Stimulated activated CD8-positive, alpha-beta memory T cell treated with anti-CD3 and anti-CD28 coated beads, Interleukin-12 subunit alpha, Interleukin-12 subunit beta, amount 100 ng/mL, for 24 hours (primary cell): ENCODE results near the gene GLT1D1.
"Not testable (repeated sequence)": the region's sequence is repeated elsewhere in the genome, so short reads cannot be mapped to it uniquely, and the experiment has no call there.

Source experiments
- DNase-seq: peaks from one replicate; pipeline ENCODE4 v3.0.0-alpha.2; 2020; ENCODE audit errors: extremely low read depth

The GLT1D1 gene

DNA sequence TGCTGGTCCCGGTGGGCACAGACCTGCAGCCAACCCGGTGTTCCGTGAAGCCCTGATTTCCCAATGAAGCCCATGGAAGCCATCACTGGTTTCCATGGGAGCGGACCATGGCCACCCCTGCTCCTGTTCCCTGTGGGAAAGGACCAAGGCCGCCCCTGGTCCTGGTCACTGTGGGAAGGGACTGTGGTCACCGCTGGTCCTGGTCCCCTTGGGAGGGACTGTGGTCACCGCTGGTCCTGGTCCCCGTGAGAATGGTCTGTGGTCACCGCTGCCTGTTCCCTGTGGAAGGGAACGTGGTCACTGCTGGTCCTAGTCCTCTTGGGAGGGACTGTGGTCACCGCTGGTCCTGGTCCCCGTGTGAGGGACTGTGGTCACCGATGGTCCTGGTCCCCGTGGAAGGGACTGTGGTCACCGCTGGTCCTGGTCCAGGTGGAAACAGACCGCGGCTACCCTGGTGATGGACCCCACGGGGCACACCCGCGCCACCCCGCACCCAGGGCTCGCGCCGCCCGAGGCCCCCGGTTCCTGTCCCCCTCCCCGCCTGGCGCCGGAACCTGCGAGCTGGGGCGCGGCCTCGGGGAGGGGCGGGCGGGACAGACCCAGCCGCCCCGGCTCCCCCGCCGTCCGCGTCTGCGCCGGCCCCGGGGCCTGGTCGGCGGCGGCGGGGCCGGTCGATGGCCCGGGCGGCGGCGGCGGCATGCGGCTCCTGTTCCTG is at the start of gene GLT1D1:
TSS of gene GLT1D1 (plus strand) at position 594 of the 715 bp plus-strand sequence. CDS start at position 698, 104 bp downstream.
- no peak for DNase-seq

DNA sequence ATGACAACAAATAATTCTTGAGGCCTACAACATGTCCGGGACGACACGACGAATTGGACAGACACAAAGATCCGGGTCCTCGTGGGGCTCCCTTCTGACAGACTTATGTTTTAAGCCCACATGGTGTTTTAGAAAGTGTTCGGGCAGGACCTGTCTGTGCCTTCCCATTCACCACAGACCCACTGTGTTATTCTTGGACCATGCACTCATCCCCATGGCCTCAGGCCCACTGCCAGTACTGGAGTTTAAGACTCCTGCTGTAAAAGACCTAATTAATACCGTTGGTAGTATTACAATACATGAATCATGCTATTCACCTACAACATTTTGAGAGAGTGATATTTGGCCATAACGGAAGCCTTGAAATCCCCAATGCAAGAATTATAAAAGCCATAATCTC is 49.5 kb upstream of the GLT1D1 start:
- no peak for DNase-seq

DNA sequence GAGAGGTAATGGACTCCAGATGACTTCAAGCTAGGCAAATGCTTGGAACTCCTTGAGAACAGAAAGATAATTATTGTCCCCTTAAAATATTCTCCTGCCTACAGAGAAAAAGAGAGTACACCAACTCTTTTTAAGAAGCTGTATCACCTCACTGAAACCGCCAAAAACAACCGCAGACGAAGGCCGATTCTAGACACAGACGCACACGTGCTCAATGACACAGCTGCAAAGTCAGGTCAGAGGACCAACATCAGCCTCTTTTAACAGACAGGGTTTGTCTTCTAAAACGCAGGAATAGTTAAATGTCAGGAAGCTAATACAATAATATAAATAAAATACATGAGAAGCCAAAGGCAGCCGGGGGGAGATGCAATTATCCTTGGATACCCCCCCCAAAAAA is 48.5 kb upstream of the GLT1D1 start:
- no peak for DNase-seq

DNA sequence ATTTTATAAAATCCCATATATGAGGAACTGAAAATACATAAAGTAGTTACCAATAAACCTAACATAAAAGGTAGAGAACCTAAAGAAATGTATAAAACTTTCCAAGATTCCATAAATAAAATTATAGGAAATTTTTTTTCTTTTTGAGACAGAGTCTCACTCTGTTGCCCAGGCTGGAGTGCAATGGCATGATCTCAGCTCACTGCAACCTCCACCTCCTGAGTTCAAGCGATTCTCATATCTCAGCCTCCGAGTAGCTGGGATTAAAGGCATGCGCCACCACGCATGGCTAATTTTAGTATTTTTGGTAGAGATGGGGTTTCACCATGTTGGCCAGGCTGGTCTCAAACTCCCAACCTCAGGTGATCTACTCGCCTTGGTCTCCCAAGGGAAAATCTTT is 47.9 kb upstream of the GLT1D1 start:
- not testable (repeated sequence) for DNase-seq

DNA sequence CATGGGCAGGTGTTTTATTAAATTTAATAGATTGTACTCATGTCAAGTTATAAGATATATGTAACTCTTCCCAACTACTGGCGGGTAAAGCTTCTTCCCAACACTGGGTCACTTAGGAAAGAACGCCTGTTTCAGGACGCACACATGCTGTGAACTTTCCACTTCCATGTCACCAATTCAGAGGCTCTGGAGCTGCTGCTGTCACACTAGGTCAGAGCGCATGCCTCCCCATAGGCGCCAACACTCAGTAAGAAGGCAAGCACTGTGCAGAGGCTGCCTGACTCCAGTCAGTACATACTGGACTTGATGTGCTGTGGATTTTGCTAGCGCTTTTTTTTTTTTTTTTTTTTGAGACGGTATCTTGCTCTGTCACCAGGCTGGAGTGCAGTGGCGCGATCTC is 46.7 kb upstream of the GLT1D1 start:
- DNase-seq, result no peak

DNA sequence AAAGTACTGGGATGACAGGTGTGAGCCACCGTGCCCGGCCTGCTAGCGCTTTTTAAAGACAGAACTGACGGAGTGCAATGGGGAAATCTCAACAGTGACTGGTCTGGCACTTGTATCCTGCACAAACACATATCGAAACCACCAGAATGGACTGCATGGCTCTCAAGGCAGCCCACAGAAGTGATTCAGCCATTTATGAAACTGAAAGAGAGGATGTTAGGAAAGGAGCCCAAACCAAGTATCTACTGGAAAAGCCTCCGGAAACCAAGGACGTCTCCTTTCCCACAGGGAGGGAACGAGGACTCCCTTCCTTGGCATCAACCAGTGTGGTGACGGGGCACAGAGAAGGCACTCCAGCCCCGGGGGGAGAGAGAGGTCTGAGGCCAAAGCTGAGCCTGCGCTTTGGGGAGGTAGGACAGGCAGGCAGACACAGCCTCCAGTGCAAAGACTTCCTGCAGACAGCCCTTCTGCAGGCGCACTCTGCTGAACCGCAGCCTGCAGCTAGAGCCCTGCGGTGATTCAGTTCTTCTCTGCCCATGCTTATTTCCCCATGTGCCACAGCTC is 46.0 kb upstream of the GLT1D1 start:
- no peak for DNase-seq

DNA sequence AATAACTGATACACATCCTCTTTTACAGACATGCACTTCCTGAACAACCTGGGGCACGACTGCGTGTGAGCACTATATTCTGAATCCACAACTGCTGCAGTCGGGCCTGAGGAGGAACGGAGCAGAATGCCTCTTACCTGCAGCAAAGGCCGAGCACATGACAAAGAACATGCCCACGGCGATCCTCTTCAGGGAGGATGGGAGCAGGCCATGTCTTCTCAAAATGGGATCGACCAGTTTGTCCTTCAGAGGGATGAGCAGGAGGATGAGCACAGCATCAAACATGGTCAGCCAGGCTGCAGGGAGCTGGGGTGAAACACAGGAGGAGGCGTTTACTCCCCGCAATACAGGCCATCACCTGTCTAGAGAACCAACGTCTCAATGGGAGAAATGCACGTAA is 44.6 kb upstream of the GLT1D1 start:
- DNase-seq, result no peak

DNA sequence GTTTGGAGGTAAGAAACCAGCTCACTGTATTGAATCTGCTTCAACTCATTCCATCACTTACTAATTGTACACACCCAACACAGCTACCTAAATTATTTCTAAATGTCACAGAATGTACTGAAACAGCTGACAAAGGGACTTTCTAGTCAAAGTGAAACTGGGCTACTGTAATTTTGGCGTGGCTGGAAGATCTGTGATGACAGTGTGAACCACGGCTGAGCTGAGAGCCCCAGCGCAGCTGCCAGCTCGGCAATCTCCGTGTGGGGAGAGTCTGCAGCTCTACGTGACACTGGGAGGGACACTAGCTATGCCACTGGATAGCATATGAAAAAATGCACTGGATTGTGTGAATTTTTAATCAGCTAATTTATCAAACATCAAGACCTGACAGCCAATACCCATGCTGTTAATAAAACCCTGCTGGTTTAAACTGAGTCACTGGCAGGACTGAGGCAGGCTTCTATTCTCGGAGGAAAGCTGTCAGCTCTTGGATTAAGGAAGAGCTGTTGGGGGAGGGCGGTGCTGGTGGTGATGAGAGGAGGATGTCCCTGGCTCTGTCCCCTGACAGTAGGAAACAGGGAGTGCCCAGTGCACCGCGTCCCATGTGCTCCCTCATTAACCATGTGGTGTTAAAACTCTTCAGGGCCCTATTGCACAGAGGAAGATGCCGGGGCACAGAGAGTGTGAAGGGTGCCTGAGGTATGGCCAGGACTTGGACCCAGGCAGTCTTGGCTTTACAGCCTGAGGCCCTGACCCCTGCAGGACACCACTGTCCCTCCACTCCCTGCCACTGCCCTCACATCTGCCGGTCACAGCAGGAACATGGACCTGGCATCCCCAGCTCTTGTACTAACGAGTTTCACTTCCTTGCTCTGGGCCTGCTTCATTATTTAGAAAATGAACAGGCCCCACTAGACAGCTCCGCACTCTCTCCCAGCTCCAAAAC is 42.8 kb upstream of the GLT1D1 start:
- no peak for DNase-seq

DNA sequence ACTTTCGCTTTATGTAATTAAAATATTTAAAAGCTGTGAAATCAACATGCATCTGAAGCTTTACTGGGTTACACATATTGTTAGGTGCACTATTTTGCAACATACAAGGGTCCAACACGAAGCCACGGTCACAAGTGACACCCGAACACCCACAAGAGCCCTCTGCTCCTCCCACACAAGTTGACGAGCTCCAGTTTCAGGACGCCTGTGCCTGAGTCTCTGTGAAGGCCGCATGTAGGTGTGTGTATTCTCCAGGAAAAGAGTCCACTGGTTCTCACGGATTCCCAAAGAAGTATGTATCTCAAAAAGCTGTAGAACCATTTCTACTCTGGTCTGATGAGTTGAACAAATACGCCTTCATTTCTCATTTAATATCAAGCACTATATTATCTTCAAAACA is 41.5 kb upstream of the GLT1D1 start:
- DNase-seq, result no peak

DNA sequence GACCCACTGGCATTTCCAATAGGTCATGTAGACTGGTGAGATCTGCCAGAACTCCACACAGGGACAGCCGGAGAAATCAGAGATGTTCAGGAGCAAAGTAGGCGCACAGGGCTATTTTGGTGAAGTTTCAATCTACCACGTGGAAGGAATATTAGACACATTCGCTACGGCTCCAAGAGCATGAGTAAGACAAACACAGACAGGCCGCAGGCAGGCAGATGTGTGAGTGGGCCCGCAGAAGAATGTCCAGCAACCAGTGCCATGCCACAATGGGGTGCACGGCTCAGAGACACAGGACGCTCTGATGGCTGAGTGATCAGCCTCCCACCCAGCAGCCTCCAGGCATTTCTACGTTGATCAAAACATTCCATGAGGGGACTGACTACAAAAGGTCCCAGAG is 39.9 kb upstream of the GLT1D1 start:
- DNase-seq, result no peak

DNA sequence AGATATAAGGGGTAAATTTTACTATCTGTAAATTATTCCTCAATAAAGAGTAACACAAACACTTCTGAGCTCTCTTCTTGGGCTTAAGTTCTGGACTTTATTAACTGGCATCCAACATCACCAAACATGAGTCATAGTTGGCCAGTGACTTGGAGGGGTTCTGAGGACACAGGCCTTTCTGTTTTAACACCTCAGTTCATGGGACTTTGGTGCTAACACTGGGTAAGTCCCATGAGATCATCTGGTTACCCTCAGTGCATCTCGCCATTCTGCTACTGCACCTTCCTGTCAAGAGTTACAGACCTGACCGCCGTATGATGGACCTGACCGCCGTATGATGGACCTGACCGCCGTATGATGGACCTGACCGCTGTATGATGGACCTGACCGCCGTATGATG is 39.4 kb upstream of the GLT1D1 start:
- DNase-seq, result no peak

DNA sequence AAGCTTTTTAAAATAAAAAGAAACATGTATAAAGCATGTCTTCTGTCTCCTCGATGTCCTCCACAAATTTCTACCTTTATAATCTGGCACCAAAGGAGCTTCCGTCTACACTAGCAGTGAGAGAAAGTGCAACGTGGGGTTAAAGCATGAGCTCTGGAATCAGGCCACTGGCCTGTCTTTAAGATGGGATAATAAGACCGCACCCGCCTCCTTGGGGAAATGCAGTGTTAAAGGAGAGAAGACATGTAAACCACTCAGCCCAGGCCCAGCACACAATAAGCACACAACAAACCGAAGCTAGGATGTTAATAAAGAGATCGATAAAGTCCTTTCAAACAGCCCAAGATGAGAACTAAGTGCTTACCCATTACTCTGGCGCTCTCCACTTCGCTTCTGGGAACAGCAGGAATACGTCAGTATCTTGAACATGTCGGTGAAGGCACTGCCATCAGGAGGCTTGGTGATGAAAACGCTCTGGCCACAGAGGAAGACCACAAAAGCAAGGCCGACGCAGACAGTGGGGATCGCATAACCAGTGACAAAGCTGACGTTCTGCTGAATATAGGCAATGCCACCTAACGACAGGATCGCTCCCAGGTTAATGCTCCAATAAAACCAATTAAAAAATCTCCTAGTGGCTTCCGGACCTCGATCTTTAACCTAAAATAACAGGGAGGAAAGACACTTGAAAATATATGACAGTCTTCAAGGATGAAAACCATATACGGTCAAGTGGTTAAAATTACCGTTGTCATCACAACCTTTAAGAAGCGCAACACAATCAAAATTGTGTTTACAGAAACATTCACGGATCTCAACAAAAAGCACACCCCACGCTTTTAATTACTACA is 38.6 kb upstream of the GLT1D1 start:
- DNase-seq, result no peak

DNA sequence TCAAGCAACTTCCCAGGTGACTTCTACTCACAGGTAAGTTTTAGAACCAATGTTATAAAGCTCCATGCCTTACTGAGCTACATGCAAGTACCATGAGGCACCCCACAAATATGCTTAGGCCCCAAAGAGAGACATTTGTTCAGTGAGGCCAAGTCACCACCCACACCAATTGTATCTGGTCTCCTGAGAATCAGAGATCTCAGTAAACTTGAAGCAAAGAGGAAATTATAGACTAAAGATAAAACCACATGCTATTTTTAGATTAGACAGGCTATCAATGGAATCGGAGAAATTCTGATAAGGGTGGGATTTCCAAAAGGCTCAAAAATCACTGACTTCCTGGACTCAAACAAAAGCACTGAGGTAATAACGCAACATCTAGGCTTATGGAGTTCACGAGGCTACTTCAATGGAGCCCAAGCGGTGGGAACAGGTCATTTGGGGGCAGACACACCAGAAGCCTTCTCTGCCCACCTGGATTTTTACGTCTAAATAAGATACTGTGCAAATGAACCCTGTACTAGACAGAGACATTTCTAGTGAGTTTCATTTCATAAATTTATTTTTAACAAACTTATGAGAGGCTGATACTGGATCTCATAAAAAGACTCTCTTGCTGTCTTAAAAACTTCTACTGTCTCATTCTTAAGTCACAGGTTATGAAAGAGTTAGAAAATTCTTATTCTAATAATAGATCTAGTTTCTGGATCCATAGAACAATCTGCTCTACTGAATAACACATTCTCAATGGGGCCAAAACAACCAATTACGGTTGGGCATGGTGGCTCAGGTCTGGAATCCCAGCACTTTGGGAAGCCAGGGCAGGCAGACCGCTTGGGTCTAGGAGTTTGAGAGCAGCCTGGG is 37.3 kb upstream of the GLT1D1 start:
- DNase-seq, result no peak

DNA sequence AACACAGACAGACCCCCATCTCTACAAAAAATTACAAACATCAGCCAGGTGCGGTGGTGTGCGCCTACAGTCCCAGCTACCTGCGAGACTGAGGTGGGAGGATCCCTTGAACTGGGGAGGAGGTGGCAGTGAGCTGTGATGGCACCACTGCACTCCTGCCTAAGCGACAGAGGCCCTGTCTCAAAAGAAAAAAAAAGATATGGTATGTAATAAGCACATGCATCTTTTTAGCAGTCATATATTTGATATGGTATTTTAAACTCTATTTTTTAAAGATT is 36.7 kb upstream of the GLT1D1 start:
- DNase-seq, result no peak

DNA sequence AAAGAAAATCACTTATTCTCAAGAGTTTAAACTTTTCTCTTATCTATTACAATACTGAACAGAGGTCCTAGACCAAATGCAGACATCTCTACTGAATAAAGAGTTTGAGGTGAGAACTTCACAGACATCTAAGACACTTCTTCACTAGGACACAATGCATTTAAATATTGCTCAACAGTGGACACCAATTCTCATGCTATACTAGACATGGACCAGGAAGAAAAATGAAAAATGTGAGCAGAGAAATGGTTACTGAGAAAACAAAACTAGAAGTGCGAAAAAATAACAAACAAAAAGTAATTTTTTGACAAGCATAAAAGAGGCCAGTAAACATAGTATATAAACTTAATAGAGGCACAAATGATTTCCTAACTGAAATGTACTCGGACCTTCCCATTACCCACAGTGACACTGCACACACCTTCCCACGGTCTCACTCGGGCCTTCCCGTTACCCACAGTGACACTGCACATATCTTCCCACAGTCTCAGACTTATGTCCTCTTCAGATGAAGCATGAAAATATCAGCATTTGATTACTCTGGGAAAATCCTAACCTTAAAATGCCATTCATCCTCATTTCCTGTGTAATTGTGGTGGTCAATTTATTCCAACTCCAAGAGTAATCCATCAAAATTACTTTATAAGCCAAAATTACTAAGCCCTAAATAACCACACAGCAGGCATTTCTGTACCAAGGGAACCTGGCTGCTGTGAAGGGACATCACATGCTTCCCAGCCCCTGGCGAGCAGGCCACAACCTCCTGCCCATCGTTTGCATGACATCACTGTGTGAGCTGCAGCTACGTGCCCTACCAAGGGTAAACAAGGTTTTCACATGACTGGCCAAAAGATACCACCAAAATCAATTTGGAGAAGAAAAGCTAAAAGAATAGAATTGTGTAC is 35.9 kb upstream of the GLT1D1 start:
- no peak for DNase-seq

DNA sequence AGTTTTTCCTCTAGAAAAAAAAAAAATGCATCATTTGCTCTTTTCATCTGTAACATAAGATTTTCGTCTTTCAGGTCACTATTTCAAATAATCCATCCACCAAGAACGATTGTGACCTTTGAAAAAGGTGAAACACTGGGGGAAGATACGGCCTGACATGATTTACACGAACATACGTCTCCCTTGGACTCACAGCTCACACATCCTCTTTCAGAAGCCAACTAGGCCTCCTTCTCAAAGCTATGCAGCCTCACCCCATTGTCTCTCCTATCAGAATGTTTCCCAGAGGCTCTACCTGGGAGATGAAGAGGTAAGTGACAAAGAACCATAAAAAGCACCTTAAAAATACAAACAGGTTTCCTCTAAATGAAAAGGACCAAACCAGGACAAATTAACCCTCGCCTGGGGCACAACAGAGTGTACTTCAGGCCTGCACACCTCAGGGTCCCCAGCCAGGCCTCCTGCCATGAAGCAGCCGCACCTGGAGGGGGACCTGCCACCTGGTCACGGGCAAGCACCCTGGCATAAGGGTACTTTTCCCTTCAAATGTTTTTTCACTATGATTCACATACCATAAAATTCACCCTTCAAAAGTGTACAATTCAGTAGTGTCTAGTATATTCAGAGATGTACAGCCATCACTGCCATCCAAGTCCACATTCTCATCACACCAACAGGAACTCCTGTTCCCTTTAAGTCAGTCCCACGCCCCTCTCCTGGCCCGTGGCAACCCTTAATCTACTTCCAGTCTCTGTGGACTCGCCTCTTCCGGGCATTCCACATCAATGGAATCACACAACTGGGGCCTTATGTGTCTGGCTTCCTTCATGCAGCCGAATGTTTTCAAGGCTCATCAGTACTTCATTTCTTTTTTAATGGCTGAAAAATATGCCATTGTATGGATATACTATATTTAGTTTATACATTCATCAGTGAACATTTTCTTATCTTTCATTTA is 34.9 kb upstream of the GLT1D1 start:
- DNase-seq, result no peak

DNA sequence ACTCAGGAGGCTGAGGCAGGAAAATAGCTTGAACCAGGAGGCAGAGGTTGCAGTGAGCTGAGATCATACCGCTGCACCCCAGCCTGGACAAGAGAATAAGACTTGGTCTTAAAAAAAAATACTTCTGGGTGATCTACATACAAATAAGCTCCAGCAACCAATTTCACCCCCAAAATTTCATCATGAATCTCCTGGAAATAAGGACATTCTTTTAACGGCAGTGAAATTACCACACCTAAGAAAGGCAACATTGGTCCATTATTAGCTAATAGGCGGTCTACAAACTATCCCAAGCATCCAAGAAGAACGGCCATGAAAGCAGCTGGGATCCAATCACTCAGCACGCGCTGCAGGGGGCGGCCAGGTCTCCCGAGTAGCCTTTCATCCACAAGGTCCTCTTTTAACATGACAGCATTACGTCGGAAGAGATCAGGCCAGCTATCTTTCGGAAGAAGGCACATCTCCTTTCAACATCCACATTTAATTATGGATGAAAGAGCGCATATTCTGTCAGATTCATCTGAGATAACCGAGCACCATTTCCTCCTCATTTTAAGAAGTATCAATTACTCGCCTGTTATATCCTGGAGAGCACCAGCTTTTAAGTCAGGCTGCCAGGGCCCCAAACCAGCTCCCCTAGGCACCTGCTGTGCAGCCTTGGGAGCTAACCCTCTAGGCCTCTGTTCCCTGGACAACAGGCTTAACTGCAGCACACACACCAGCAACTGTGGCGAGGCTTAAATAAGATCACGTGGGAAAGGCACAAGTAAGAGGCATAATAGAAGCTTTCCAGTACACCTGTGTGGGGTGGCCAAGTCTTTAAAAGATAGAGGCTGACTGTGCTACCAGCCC is 33.8 kb upstream of the GLT1D1 start:
- DNase-seq, result no peak

DNA sequence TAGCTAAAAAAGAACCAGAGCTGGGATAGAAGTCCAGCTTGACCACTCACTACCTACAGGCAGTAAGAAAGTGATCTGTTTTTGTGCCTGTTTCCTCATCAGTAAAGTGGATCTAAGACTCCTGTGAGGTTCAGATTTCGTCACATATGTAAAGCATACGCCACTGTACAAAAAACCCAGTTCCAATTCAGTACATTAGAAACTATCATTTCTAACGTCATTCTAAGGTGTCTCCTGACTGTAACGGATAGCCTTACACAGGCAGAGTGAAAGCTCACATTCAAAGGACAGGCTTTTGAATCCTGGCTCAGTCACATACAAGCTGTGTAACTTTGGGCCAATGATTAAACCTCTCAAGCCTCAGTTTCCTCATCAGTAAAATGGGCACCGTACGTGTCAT is 33.0 kb upstream of the GLT1D1 start:
- no peak for DNase-seq
